DMS 273 (cell line): ENCODE measurements around the gene MRPL33.
A peak's percentile ranks its signal among the peaks of the same experiment; 100 is the strongest.
"Not testable (repeated sequence)": the region's sequence is repeated elsewhere in the genome, so short reads cannot be mapped to it uniquely, and the experiment has no call there.

Source experiments
- DNase-seq: peaks from one replicate; lab custom pipeline; 2025; ENCODE audit not compliant: unreplicated experiment; lab: John Stamatoyannopoulos, UW

MRPL33 gene

GRCh38 chr2:27741673-27742072 lies 29.8 kb upstream of the MRPL33 start:
- no peak for DNase-seq

GRCh38 chr2:27742571-27742970 lies 28.9 kb upstream of the MRPL33 start:
- DNase-seq: no peak

GRCh38 chr2:27745494-27745893 lies 26.0 kb upstream of the MRPL33 start:
- DNase-seq: not testable (repeated sequence)

- DNase-seq: no peak
These were observed 25.2 kb upstream of the MRPL33 start for GRCh38 chr2:27746325-27746724.

- DNase-seq: no peak
These were observed 23.6 kb upstream of the MRPL33 start for GRCh38 chr2:27747827-27748352.

GRCh38 chr2:27748803-27749554 lies 22.5 kb upstream of the MRPL33 start:
- not testable (repeated sequence) for DNase-seq

GRCh38 chr2:27751377-27751776 lies 20.1 kb upstream of the MRPL33 start:
- no peak for DNase-seq

GRCh38 chr2:27752551-27753237 lies 18.8 kb upstream of the MRPL33 start:
- no peak for DNase-seq

- DNase-seq: peak; percentile 90
These were observed 17.4 kb upstream of the MRPL33 start for GRCh38 chr2:27754138-27754588.

- DNase-seq: no peak
These were observed 16.7 kb upstream of the MRPL33 start for GRCh38 chr2:27754831-27755230.

GRCh38 chr2:27756091-27756490 lies 15.4 kb upstream of the MRPL33 start:
- DNase-seq: no peak

GRCh38 chr2:27756544-27757498 lies 14.7 kb upstream of the MRPL33 start:
- DNase-seq: no peak

- DNase-seq: no peak
These were observed 8.3 kb upstream of the MRPL33 start for GRCh38 chr2:27762951-27763906.

- DNase-seq: no peak
These were observed 7.6 kb upstream of the MRPL33 start for GRCh38 chr2:27763907-27764267.

- not testable (repeated sequence) for DNase-seq
These were observed 7.0 kb upstream of the MRPL33 start for GRCh38 chr2:27764526-27764925.

- no peak for DNase-seq
These were observed 5.8 kb upstream of the MRPL33 start for GRCh38 chr2:27765621-27766286.

GRCh38 chr2:27766287-27766661 lies 5.2 kb upstream of the MRPL33 start:
- no peak for DNase-seq

- DNase-seq: no peak
These were observed 344 bp upstream of the MRPL33 start for GRCh38 chr2:27771202-27771547.

- no peak for DNase-seq
These were observed 1.3 kb downstream of the MRPL33 start for GRCh38 chr2:27772804-27773203.

GRCh38 chr2:27773959-27774358 lies 2.4 kb downstream of the MRPL33 start:
- no peak for DNase-seq
